Body of pancreas (tissue), 4 donors: Measurements from ENCODE around the gene AUTS2. TPM values are rescaled to one million over a fixed set of nuclear protein-coding genes. Genes with fewer than 3 reads are reported as not detected.
A peak's percentile ranks its signal among the peaks of the same experiment; 100 is the strongest.

Experiments
- ATAC-seq: fragments of 150-250 bp; one replicate; pipeline ENCODE4 v1.9.1; 2016
- DNase-seq, 4 donors: peaks; one replicate each; pipeline ENCODE4 v3.0.0-alpha.2; 2019
- H3K27ac ChIP-seq, 4 donors: fragments of 200-600 bp; sonication (generic); 1 replicate in 3 of 4; 2 replicates in 1 of 4; pipeline versions ENCODE4 v1.5.1 to v1.6.1; 2016 to 2019; ENCODE audit warnings: mild to moderate bottlenecking in 1 of 4, mixed read lengths in 1 of 4, moderate library complexity in 1 of 4
- H3K27me3 ChIP-seq, 2 donors: fragments of 200-600 bp; sonication (generic); one replicate each; pipeline ENCODE4 v1.6.0; 2016; ENCODE audit warnings: mild to moderate bottlenecking in 1 of 2
- H3K36me3 ChIP-seq, 2 donors: fragments of 200-600 bp; sonication (generic); replicated peaks in 1 of 2; 2 replicates each; pipeline ENCODE4 v1.5.1; 2016; ENCODE audit warnings: low read depth in 2 of 2; ENCODE audit not compliant: insufficient read depth in 1 of 2
- H3K4me1 ChIP-seq: fragments of 200-600 bp; sonication (generic); one replicate; pipeline ENCODE4 v1.6.0; 2016
- H3K4me3 ChIP-seq, 2 donors: fragments of 200-600 bp; sonication (generic); 1 replicate in 1 of 2; 2 replicates in 1 of 2; pipeline ENCODE4 v1.5.1; 2016 to 2019
- H3K9me3 ChIP-seq, 3 donors: fragments of 200-600 bp; sonication (generic); 1 replicate in 2 of 3; 2 replicates in 1 of 3; pipeline ENCODE4 v1.5.1; 2016
- CTCF ChIP-seq, 7 experiments: fragments of 450-650 bp in 4 of 7; fragments of 200-600 bp in 3 of 7; sonication (generic) in 3 of 7; IDR thresholded peaks; one replicate each; pipeline ENCODE4 v1.5.1; 2016 to 2019; ENCODE audit warnings: antibody characterized with exemption in 7 of 7
- POLR2A ChIP-seq, 3 donors: fragments of 450-650 bp; IDR thresholded peaks; one replicate each; pipeline ENCODE4 v1.6.1; 2016; ENCODE audit warnings: antibody characterized with exemption in 3 of 3, mild to moderate bottlenecking in 2 of 3
- WGBS, 2 donors: methylation state at CpG; one replicate each; pipeline ENCODE4 v1.1.5; 2017; 5-methylcytosine and 5-hydroxymethylcytosine counted together
- intact Hi-C: fragments of 100-400 bp; cut with DNase I; formaldehyde crosslinking; loops from one replicate; pipeline ENCODE4 v1.15.1; 2023
- total RNA-seq, 2 donors: library from RNA; depleted of rRNA; stranded (reverse); fragments of >200 nt; gene quantifications; one replicate each; pipeline ENCODE4 v1.1.0, GENCODE V29; 2016

AUTS2 gene
- total RNA-seq, 2 donors from 2014 or later, result 11.7 to 18.5 TPM

- ATAC-seq (no peak), DNase-seq (no peak)
- Histone ChIP-seq H3K4me1 (peaks cover 5% of the 10 kb centered on the region), H3K4me3 (no peak overlapping the region), H3K36me3 (no peaks in the 10 kb centered on the region), H3K9me3 (no peaks in the 10 kb centered on the region), H3K27ac (no peak overlapping the region), H3K27me3 (no peaks in the 10 kb centered on the region)
- intact Hi-C loops, result no loop called here
- no peak for TF ChIP-seq CTCF (IDR thresholded peaks at IDR 0.05)
- no peak for TF ChIP-seq POLR2A (IDR thresholded peaks at IDR 0.05)
- WGBS, 2 donors, result 70 to 80% methylated on average over 11 of the region's 11 CpGs
Observed at GRCh38 chr7:69678494-69679187, 80.4 kb downstream of the AUTS2 start.

- H3K27me3 ChIP-seq, result no peaks in the 10 kb centered on the region
- 79 to 95% methylated on average over 3 of the region's 3 CpGs for WGBS, 2 donors
- H3K4me3 ChIP-seq, result no peak overlapping the region
- H3K36me3 ChIP-seq, result no peaks in the 10 kb centered on the region
- no peak overlapping the region for H3K27ac ChIP-seq
- intact Hi-C loops, result no loop called here
- ATAC-seq, result no peak
- DNase-seq, result no peak
- H3K4me1 ChIP-seq, result no peaks in the 10 kb centered on the region
- TF ChIP-seq CTCF (IDR thresholded peaks at IDR 0.05) (no peak), POLR2A (IDR thresholded peaks at IDR 0.05) (no peak)
- no peaks in the 10 kb centered on the region for H3K9me3 ChIP-seq
Observed at GRCh38 chr7:69681181-69681580, 82.9 kb downstream of the AUTS2 start.

GRCh38 chr7:69682518-69682917 is 84.2 kb downstream of the AUTS2 start:
- H3K4me3 ChIP-seq, result no peak overlapping the region
- H3K27ac ChIP-seq, result no peak overlapping the region
- H3K4me1 ChIP-seq, result no peaks in the 10 kb centered on the region
- TF ChIP-seq CTCF (IDR thresholded peaks at IDR 0.05) (no peak), POLR2A (IDR thresholded peaks at IDR 0.05) (no peak)
- no peaks in the 10 kb centered on the region for H3K36me3 ChIP-seq
- DNase-seq, result no peak
- no peaks in the 10 kb centered on the region for H3K27me3 ChIP-seq
- H3K9me3 ChIP-seq, result no peaks in the 10 kb centered on the region
- no peak for ATAC-seq
- intact Hi-C loops, result no loop called here
- WGBS, 2 donors, result 91 to 92% methylated on average over 4 of the region's 4 CpGs

GRCh38 chr7:69683002-69683401 is 84.7 kb downstream of the AUTS2 start:
- intact Hi-C loops, result no loop called here
- WGBS, 2 donors, result 88 to 90% methylated on average over 8 of the region's 8 CpGs
- ATAC-seq, result no peak
- TF ChIP-seq CTCF (IDR thresholded peaks at IDR 0.05) (no peak), POLR2A (IDR thresholded peaks at IDR 0.05) (no peak)
- Histone ChIP-seq H3K36me3 (no peaks in the 10 kb centered on the region), H3K27ac (no peak overlapping the region), H3K4me1 (no peaks in the 10 kb centered on the region), H3K9me3 (no peaks in the 10 kb centered on the region), H3K27me3 (no peaks in the 10 kb centered on the region), H3K4me3 (no peak overlapping the region)
- peak in 1 of 4 donors; percentile 18 for DNase-seq
